Measurements from ENCODE around the gene PHACTR2.
"Not testable (repeated sequence)": the region's sequence is repeated elsewhere in the genome, so short reads cannot be mapped to it uniquely, and the experiment has no call there.

PHACTR2 gene

GRCh38 chr6:143773506-143774150, 95.9 kb downstream of the PHACTR2 start:
- peak overlapping the region in 1 of 2 donors; percentile 0 for H3K4me3 ChIP-seq (ENCODE audit: low read depth in 1 of 2, low read length in 2 of 2)
- peak overlapping the region; percentile 35 for H3K27ac ChIP-seq (ENCODE audit: low read length)
- H3K36me3 ChIP-seq (ENCODE audit: control insufficient read depth in 1 of 2, insufficient read depth in 2 of 2, low read length in 2 of 2), result peaks cover 7 to 9% of the 10 kb centered on the region in 2 donors
- no peaks in the 10 kb centered on the region for H3K27me3 ChIP-seq (ENCODE audit: low read depth, low read length)
- H3K9me3 ChIP-seq (ENCODE audit: control insufficient read depth in 1 of 2, low read length in 2 of 2), result no peaks in the 10 kb centered on the region
- peaks cover 7 to 29% of the 10 kb centered on the region in 2 donors for H3K4me1 ChIP-seq (ENCODE audit: control insufficient read depth in 1 of 2, insufficient read depth in 2 of 2, low read length in 2 of 2)

DNA sequence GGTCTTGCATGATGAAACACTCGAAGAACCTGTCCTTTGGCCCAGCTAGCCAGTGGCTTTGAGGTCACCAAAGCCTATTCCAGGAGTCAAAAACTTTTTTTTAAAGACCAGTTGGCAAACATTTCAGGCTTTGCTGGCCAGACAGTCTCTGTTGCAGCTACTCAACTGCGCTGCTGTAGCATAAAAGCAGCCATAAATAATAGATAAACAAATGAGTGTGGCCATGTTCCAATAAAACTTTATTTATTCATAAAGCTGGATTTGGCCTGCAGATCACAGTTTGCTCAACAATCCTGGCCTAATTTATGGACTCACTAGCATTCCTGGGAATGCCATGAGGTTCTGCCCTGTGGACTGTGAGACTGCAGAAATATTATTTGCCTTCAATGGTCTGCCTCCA, 96.6 kb downstream of the PHACTR2 start:
- Histone ChIP-seq H3K4me3 (ENCODE audit: low read depth in 1 of 2, low read length in 2 of 2) (no peak overlapping the region), H3K9me3 (ENCODE audit: control insufficient read depth in 1 of 2, low read length in 2 of 2) (no peaks in the 10 kb centered on the region), H3K27me3 (ENCODE audit: low read depth, low read length) (no peaks in the 10 kb centered on the region), H3K27ac (ENCODE audit: low read length) (peak overlapping the region; percentile 35), H3K4me1 (ENCODE audit: control insufficient read depth in 1 of 2, insufficient read depth in 2 of 2, low read length in 2 of 2) (peaks cover 7 to 29% of the 10 kb centered on the region in 2 donors), H3K36me3 (ENCODE audit: control insufficient read depth in 1 of 2, insufficient read depth in 2 of 2, low read length in 2 of 2) (peaks cover 12 to 13% of the 10 kb centered on the region in 2 donors)

DNA sequence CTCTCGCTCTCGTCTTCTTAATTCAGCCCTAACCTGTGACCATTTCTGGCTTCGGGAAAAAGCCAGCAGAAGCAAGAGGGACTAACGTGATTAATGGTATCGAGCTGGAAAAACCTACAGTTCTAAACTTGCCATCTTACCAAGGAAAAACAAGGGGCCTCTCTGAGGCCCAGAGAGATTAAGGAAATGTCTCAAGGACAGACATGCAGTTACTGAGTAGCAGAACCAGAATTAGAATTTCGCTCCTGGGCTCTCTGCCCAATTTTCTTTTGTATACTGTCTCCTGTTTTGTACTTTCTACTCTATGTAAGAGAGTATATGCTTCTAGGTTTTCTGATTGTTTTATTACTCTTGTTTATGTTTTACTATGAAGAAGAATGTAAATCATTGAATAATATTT, 97.6 kb downstream of the PHACTR2 start:
- peaks cover 7 to 29% of the 10 kb centered on the region in 2 donors for H3K4me1 ChIP-seq (ENCODE audit: control insufficient read depth in 1 of 2, insufficient read depth in 2 of 2, low read length in 2 of 2)
- peaks cover 13% of the 10 kb centered on the region in 2 donors for H3K36me3 ChIP-seq (ENCODE audit: control insufficient read depth in 1 of 2, insufficient read depth in 2 of 2, low read length in 2 of 2)
- H3K4me3 ChIP-seq (ENCODE audit: low read depth in 1 of 2, low read length in 2 of 2), result no peak overlapping the region
- peak overlapping the region; percentile 59 for H3K27ac ChIP-seq (ENCODE audit: low read length)
- no peaks in the 10 kb centered on the region for H3K27me3 ChIP-seq (ENCODE audit: low read depth, low read length)
- H3K9me3 ChIP-seq (ENCODE audit: control insufficient read depth in 1 of 2, low read length in 2 of 2), result no peaks in the 10 kb centered on the region

GRCh38 chr6:143778926-143779325, 101.2 kb downstream of the PHACTR2 start:
- no peak overlapping the region for H3K4me3 ChIP-seq (ENCODE audit: low read depth in 1 of 2, low read length in 2 of 2)
- peaks cover 6 to 24% of the 10 kb centered on the region in 2 donors for H3K4me1 ChIP-seq (ENCODE audit: control insufficient read depth in 1 of 2, insufficient read depth in 2 of 2, low read length in 2 of 2)
- peaks cover 13 to 24% of the 10 kb centered on the region in 2 donors for H3K36me3 ChIP-seq (ENCODE audit: control insufficient read depth in 1 of 2, insufficient read depth in 2 of 2, low read length in 2 of 2)
- no peaks in the 10 kb centered on the region for H3K27me3 ChIP-seq (ENCODE audit: low read depth, low read length)
- H3K27ac ChIP-seq (ENCODE audit: low read length), result no peak overlapping the region
- H3K9me3 ChIP-seq (ENCODE audit: control insufficient read depth in 1 of 2, low read length in 2 of 2), result no peaks in the 10 kb centered on the region

DNA sequence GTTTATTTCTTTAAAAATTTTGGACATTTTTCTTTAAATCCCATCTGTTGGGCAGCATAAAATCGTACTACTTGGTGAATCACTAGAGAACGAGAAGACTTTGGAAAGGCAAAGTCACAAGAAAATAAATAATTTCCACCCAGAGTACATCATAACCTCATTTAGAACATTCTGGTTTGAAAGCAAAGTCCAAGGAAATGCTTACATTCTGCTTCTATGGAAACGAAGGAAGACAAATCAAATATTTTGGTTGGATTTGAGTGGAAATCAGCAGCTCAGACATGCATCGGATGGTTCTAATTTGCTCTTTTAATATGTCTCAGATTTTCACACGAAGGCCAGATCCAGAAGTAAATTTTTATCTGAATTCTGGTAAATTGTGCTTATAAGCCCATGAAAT, 104.7 kb downstream of the PHACTR2 start:
- no peak overlapping the region for H3K4me3 ChIP-seq (ENCODE audit: low read depth in 1 of 2, low read length in 2 of 2)
- H3K36me3 ChIP-seq (ENCODE audit: control insufficient read depth in 1 of 2, insufficient read depth in 2 of 2, low read length in 2 of 2), result peaks cover 18 to 41% of the 10 kb centered on the region in 2 donors
- peaks cover 0 to 7% of the 10 kb centered on the region in 2 donors for H3K9me3 ChIP-seq (ENCODE audit: control insufficient read depth in 1 of 2, low read length in 2 of 2)
- H3K4me1 ChIP-seq (ENCODE audit: control insufficient read depth in 1 of 2, insufficient read depth in 2 of 2, low read length in 2 of 2), result peaks cover 6% of the 10 kb centered on the region in 2 donors
- no peaks in the 10 kb centered on the region for H3K27me3 ChIP-seq (ENCODE audit: low read depth, low read length)
- H3K27ac ChIP-seq (ENCODE audit: low read length), result no peak overlapping the region

- no peaks in the 10 kb centered on the region for H3K27me3 ChIP-seq (ENCODE audit: low read depth, low read length)
- peaks cover 18 to 41% of the 10 kb centered on the region in 2 donors for H3K36me3 ChIP-seq (ENCODE audit: control insufficient read depth in 1 of 2, insufficient read depth in 2 of 2, low read length in 2 of 2)
- no peak overlapping the region for H3K27ac ChIP-seq (ENCODE audit: low read length)
- H3K4me3 ChIP-seq (ENCODE audit: low read depth in 1 of 2, low read length in 2 of 2), result no peak overlapping the region
- peaks cover 0 to 7% of the 10 kb centered on the region in 2 donors for H3K9me3 ChIP-seq (ENCODE audit: control insufficient read depth in 1 of 2, low read length in 2 of 2)
- peaks cover 6% of the 10 kb centered on the region in 2 donors for H3K4me1 ChIP-seq (ENCODE audit: control insufficient read depth in 1 of 2, insufficient read depth in 2 of 2, low read length in 2 of 2)
These were observed 105.3 kb downstream of the PHACTR2 start for GRCh38 chr6:143783077-143783476.

DNA sequence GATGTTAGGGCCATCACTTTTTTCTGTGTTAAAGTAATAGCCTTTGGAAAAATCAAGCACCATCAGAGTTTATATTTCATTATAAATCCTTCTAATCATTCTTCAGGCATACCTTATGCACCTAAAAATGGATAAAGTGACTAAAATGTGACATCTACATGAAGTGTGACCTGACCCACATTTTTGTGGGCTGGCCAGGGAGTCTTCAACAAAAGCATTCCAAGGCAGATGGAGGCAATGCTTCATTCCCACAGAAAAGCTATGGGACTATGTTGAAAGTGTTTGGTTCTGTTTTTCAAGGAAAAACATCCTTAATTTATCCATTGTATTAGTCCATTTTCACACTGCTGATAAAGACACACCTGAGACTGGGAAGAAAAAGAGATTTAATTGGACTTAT, 106.6 kb downstream of the PHACTR2 start:
- Histone ChIP-seq H3K36me3 (ENCODE audit: control insufficient read depth in 1 of 2, insufficient read depth in 2 of 2, low read length in 2 of 2) (peaks cover 18 to 40% of the 10 kb centered on the region in 2 donors), H3K27ac (ENCODE audit: low read length) (no peak overlapping the region), H3K4me1 (ENCODE audit: control insufficient read depth in 1 of 2, insufficient read depth in 2 of 2, low read length in 2 of 2) (peaks cover 6% of the 10 kb centered on the region in 2 donors)

DNA sequence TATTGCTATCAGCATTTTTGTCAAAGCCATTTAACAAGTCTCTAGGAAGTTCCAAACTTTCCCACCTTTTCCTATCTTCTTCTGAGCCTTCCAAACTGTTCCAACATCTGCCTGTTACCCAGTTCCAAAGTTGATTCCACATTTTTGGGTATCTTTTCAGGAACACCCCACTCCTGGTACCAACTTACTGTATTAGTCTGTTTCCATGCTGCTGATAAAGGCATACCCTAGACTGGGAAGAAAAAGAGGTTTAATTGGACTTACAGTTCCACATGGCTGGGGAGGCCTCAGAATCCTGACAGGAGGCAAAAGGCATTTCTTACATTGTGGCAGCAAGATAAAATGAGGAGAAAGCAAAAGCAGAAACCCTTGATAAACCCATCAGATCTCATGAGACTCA, 108.6 kb downstream of the PHACTR2 start:
- H3K27ac ChIP-seq (ENCODE audit: low read length); H3K4me1 ChIP-seq (ENCODE audit: control insufficient read depth in 1 of 2, insufficient read depth in 2 of 2, low read length in 2 of 2); H3K9me3 ChIP-seq (ENCODE audit: control insufficient read depth in 1 of 2, low read length in 2 of 2); H3K4me3 ChIP-seq (ENCODE audit: low read depth in 1 of 2, low read length in 2 of 2); H3K27me3 ChIP-seq (ENCODE audit: low read depth, low read length): not testable (repeated sequence)
- H3K36me3 ChIP-seq (ENCODE audit: control insufficient read depth in 1 of 2, insufficient read depth in 2 of 2, low read length in 2 of 2), result peaks cover 18 to 58% of the 10 kb centered on the region in 2 donors

More for the DNA sequence above, 106.6 kb downstream of the PHACTR2 start:
- H3K9me3 ChIP-seq (ENCODE audit: control insufficient read depth in 1 of 2, low read length in 2 of 2), result peaks cover 0 to 7% of the 10 kb centered on the region in 2 donors
- no peaks in the 10 kb centered on the region for H3K27me3 ChIP-seq (ENCODE audit: low read depth, low read length)
- no peak overlapping the region for H3K4me3 ChIP-seq (ENCODE audit: low read depth in 1 of 2, low read length in 2 of 2)

DNA sequence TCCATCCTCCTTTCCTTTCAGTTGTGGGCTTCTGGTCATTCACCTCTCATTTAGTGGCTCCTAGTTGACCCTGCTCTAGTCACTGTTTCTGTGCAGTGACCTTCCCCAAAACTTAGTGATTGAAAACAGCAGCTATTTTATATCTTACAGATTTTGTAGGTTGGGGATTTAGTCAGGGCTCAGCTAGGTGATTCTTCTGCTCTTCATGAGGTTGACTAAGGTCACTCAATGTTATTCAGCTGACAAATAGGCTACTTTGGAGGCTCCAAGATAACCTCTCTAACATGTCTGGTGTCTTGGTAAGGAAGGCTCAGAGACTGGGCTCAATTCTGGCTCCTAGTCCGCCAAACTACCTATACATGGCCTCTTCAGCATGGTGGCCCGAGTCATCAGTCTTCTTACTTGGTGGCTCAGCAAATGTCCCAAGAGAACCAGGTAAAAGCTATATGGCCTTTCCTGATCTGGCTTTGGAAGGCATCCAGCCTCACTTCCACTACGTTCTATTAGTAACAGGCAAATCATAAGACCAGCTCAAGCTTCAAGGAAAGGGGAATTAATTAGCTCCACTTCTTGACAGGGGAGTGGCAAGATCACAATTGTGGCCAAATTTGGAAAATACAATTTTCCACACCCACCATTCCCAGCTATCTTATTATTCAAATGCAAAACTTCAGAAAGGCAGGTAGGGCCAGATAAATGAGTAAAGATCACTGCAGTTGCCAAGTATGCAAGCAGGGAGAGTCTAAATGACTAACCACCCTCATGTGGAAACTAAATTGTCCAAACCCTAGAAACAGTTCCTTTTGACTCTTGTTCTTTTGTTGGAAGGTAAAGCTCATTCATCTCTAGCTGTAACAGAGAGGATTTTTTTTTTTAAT, 114.9 kb downstream of the PHACTR2 start:
- no peak overlapping the region for H3K27ac ChIP-seq (ENCODE audit: low read length)
- H3K9me3 ChIP-seq (ENCODE audit: control insufficient read depth in 1 of 2, low read length in 2 of 2), result peaks cover 0 to 9% of the 10 kb centered on the region in 2 donors
- H3K36me3 ChIP-seq (ENCODE audit: control insufficient read depth in 1 of 2, insufficient read depth in 2 of 2, low read length in 2 of 2), result peaks cover 14 to 39% of the 10 kb centered on the region in 2 donors
- no peaks in the 10 kb centered on the region for H3K4me1 ChIP-seq (ENCODE audit: control insufficient read depth in 1 of 2, insufficient read depth in 2 of 2, low read length in 2 of 2)
- H3K27me3 ChIP-seq (ENCODE audit: low read depth, low read length), result no peaks in the 10 kb centered on the region
- no peak overlapping the region for H3K4me3 ChIP-seq (ENCODE audit: low read depth in 1 of 2, low read length in 2 of 2)

GRCh38 chr6:143793280-143793619, 115.5 kb downstream of the PHACTR2 start:
- H3K27me3 ChIP-seq (ENCODE audit: low read depth, low read length), result no peaks in the 10 kb centered on the region
- H3K4me3 ChIP-seq (ENCODE audit: low read depth in 1 of 2, low read length in 2 of 2), result no peak overlapping the region
- no peaks in the 10 kb centered on the region for H3K4me1 ChIP-seq (ENCODE audit: control insufficient read depth in 1 of 2, insufficient read depth in 2 of 2, low read length in 2 of 2)
- H3K36me3 ChIP-seq (ENCODE audit: control insufficient read depth in 1 of 2, insufficient read depth in 2 of 2, low read length in 2 of 2), result peaks cover 14 to 39% of the 10 kb centered on the region in 2 donors
- H3K9me3 ChIP-seq (ENCODE audit: control insufficient read depth in 1 of 2, low read length in 2 of 2), result peaks cover 0 to 9% of the 10 kb centered on the region in 2 donors
- no peak overlapping the region for H3K27ac ChIP-seq (ENCODE audit: low read length)

DNA sequence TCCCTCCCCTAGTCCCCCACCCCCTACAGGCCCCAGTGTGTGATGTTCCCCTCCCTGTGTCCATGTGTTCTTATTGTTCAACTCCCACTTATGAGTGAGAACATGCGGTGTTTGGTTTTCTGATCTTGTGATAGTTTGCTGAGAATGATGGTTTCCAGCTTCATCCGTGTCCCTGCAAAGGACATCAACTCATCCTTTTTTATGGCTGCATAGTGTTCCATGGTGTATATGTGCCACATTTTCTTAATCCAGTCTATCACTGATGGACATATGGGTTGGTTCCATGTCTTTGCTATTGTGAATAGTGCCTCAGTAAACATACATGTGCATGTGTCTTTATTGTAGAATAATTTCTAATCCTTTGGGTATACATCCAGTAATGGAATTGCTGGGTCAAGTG, 118.8 kb downstream of the PHACTR2 start:
- peaks cover 3 to 20% of the 10 kb centered on the region in 2 donors for H3K36me3 ChIP-seq (ENCODE audit: control insufficient read depth in 1 of 2, insufficient read depth in 2 of 2, low read length in 2 of 2)
- not testable (repeated sequence) for H3K4me3 ChIP-seq (ENCODE audit: low read depth in 1 of 2, low read length in 2 of 2); H3K4me1 ChIP-seq (ENCODE audit: control insufficient read depth in 1 of 2, insufficient read depth in 2 of 2, low read length in 2 of 2); H3K27me3 ChIP-seq (ENCODE audit: low read depth, low read length); H3K9me3 ChIP-seq (ENCODE audit: control insufficient read depth in 1 of 2, low read length in 2 of 2); H3K27ac ChIP-seq (ENCODE audit: low read length)

Measured in muscle layer of duodenum (tissue), 2 donors.